MCF 10A (cell line): ENCODE measurements around the gene TOMM40L. TPM values are rescaled to one million over a fixed set of nuclear protein-coding genes. Genes with fewer than 3 reads are reported as not detected.

Experiments
- BruUV-seq: library from RNA; stranded (reverse); fragments of 400-500 nt; replicated peaks from 2 replicates; lab custom pipeline; 2021; lab: Mats Ljungman, UMichigan
- CTCF ChIA-PET: fragments of 300-600 bp; sonication (Branson Sonifier 250); formaldehyde crosslinking; extraction: SDS; loops from one replicate; lab custom pipeline; 2021; ENCODE audit warnings: antibody characterized with exemption, inconsistent platforms; lab: Yijun Ruan, JAX
- POLR2A ChIA-PET: fragments of 300-600, 350-650 bp; sonication (Branson Sonifier 250); formaldehyde crosslinking; extraction: SDS; loops from one replicate; lab custom pipeline; 2020; ENCODE audit warnings: antibody characterized with exemption, inconsistent platforms; lab: Yijun Ruan, JAX
- DNase-seq: peaks from one replicate; pipeline ENCODE4 v3.0.0-alpha.2; 2018; ENCODE audit not compliant: unreplicated experiment
- H3K27ac Mint-ChIP-seq: one replicate; pipeline ENCODE4 v1.8.0; 2022; ENCODE audit warnings: mild to moderate bottlenecking, low read depth, mixed read lengths; ENCODE audit not compliant: unreplicated experiment
- H3K27me3 Mint-ChIP-seq: one replicate; pipeline ENCODE4 v1.8.0; 2022; ENCODE audit warnings: mixed read lengths; ENCODE audit not compliant: insufficient read depth, unreplicated experiment
- H3K36me3 Mint-ChIP-seq: one replicate; pipeline ENCODE4 v1.8.0; 2022; ENCODE audit warnings: mild to moderate bottlenecking, moderate library complexity, mixed read lengths; ENCODE audit not compliant: insufficient read depth, unreplicated experiment
- H3K4me1 Mint-ChIP-seq: one replicate; pipeline ENCODE4 v1.8.0; 2022; ENCODE audit warnings: mixed read lengths; ENCODE audit not compliant: insufficient read depth, unreplicated experiment
- H3K4me3 Mint-ChIP-seq: one replicate; pipeline ENCODE4 v1.8.0; 2022; ENCODE audit warnings: mild to moderate bottlenecking, moderate library complexity, mixed read lengths; ENCODE audit not compliant: unreplicated experiment
- H3K9me3 Mint-ChIP-seq: one replicate; pipeline ENCODE4 v1.8.0; 2022; ENCODE audit warnings: mixed read lengths; ENCODE audit not compliant: unreplicated experiment
- intact Hi-C: fragments of 100-400 bp; cut with micrococcal nuclease; formaldehyde crosslinking; loops from 2 replicates; pipeline ENCODE4 v1.14.1; 2022
- total RNA-seq: library from RNA; stranded (reverse); gene quantifications from 2 replicates; pipeline ENCODE4 v1.2.3, GENCODE V29; 2022
- TF ChIP-seq, protein P1 (sequence below): fragments of 200-600 bp; IDR thresholded peaks from one replicate; pipeline ENCODE4 v1.8.0; 2022; ENCODE audit warnings: antibody characterized with exemption, mild to moderate bottlenecking; ENCODE audit not compliant: unreplicated experiment

TOMM40L gene
- total RNA-seq, 1 experiment from 2014 or later: 12.3 TPM

- peak overlapping the region; percentile 90 for H3K4me3 Mint-ChIP-seq
- H3K4me1 Mint-ChIP-seq: peaks cover 22% of the 10 kb centered on the region
- BruUV-seq: no TSS peak
- no peaks in the 10 kb centered on the region for H3K9me3 Mint-ChIP-seq
- POLR2A ChIA-PET: interaction anchor here (0.6 to 6.8 kb wide), 7 partner anchors 8 to 155 kb away, joined by 3 to 81 read pairs (median 4); partner anchors contain the start of genes CFAP126, NDUFS2 and SDHC
- no peak for DNase-seq
- no peak overlapping the region for H3K27ac Mint-ChIP-seq
- intact Hi-C loops: loop anchor here (10.0 kb wide), 1 partner anchor 507 kb away; no protein-coding TSS in a partner anchor
- CTCF ChIA-PET: interaction anchor here (0.5 to 18.5 kb wide), 32 partner anchors 11 to 1152 kb away, joined by 3 to 444 read pairs (median 10); partner anchors contain the start of genes ADAMTS4, CFAP126, FCER1G and NDUFS2
- no peaks in the 10 kb centered on the region for H3K27me3 Mint-ChIP-seq
- TF ChIP-seq, protein P1, sequence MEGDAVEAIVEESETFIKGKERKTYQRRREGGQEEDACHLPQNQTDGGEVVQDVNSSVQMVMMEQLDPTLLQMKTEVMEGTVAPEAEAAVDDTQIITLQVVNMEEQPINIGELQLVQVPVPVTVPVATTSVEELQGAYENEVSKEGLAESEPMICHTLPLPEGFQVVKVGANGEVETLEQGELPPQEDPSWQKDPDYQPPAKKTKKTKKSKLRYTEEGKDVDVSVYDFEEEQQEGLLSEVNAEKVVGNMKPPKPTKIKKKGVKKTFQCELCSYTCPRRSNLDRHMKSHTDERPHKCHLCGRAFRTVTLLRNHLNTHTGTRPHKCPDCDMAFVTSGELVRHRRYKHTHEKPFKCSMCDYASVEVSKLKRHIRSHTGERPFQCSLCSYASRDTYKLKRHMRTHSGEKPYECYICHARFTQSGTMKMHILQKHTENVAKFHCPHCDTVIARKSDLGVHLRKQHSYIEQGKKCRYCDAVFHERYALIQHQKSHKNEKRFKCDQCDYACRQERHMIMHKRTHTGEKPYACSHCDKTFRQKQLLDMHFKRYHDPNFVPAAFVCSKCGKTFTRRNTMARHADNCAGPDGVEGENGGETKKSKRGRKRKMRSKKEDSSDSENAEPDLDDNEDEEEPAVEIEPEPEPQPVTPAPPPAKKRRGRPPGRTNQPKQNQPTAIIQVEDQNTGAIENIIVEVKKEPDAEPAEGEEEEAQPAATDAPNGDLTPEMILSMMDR: no peak
- H3K36me3 Mint-ChIP-seq: peaks cover 29% of the 10 kb centered on the region
Observed at GRCh38 chr1:161228032-161228431, 2.2 kb downstream of the TOMM40L start.

DNA sequence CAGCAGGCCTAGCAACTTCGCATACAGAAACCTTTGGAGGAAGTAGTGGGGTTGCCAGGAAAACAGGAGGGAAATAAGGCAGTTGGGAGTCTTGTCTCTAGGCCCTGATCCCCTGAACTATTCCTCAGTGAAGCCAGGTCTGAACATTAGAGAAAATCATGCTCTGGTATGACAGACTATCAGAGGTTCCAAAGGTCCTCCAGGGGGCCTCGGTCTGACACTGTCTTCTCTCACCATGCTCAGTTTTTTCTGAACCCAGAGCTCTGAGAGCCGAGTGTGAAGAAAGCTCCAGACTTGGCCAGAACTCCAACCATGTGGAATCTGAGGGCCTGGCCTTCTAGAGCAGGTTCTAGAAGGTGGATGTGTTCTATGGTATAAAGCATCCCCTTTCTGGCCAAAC, 4.0 kb downstream of the TOMM40L start:
- intact Hi-C loops: loop anchor here (10.0 kb wide), 1 partner anchor 505 kb away; no protein-coding TSS in a partner anchor
- POLR2A ChIA-PET: interaction anchor here (1.0 to 6.8 kb wide), 6 partner anchors 8 to 160 kb away, joined by 3 to 61 read pairs (median 3); partner anchors contain the start of genes NDUFS2, NR1I3 and SDHC
- DNase-seq: peak; percentile 28
- no TSS peak for BruUV-seq
- TF ChIP-seq, protein P1: no peak
- H3K4me3 Mint-ChIP-seq: no peak overlapping the region
- no peaks in the 10 kb centered on the region for H3K9me3 Mint-ChIP-seq
- H3K27me3 Mint-ChIP-seq: no peaks in the 10 kb centered on the region
- peaks cover 22% of the 10 kb centered on the region for H3K4me1 Mint-ChIP-seq
- H3K36me3 Mint-ChIP-seq: peaks cover 29% of the 10 kb centered on the region
- CTCF ChIA-PET: interaction anchor here (0.6 to 18.5 kb wide), 15 partner anchors 9 to 564 kb away, joined by 3 to 444 read pairs (median 12); partner anchors contain the start of genes CFAP126, NDUFS2, NR1I3 and SDHC
- no peak overlapping the region for H3K27ac Mint-ChIP-seq

- POLR2A ChIA-PET: interaction anchor here (1.0 to 1.1 kb wide), 2 partner anchors 28 to 83 kb away, joined by 3 to 6 read pairs; partner anchors contain the start of genes NDUFS2 and SDHC
- TF ChIP-seq, protein P1: no peak
- no peaks in the 10 kb centered on the region for H3K27me3 Mint-ChIP-seq
- H3K9me3 Mint-ChIP-seq: no peaks in the 10 kb centered on the region
- H3K4me1 Mint-ChIP-seq: peaks cover 18% of the 10 kb centered on the region
- H3K27ac Mint-ChIP-seq: no peak overlapping the region
- H3K4me3 Mint-ChIP-seq: no peak overlapping the region
- DNase-seq: no peak
- intact Hi-C loops: no loop called here
- H3K36me3 Mint-ChIP-seq: peaks cover 29% of the 10 kb centered on the region
- no TSS peak for BruUV-seq
- CTCF ChIA-PET: interaction anchor here (0.6 to 18.5 kb wide), 15 partner anchors 9 to 1152 kb away, joined by 3 to 444 read pairs (median 5); partner anchors contain the start of genes NDUFS2 and NR1I3
Observed at GRCh38 chr1:161230762-161231161, 4.9 kb downstream of the TOMM40L start.

DNA sequence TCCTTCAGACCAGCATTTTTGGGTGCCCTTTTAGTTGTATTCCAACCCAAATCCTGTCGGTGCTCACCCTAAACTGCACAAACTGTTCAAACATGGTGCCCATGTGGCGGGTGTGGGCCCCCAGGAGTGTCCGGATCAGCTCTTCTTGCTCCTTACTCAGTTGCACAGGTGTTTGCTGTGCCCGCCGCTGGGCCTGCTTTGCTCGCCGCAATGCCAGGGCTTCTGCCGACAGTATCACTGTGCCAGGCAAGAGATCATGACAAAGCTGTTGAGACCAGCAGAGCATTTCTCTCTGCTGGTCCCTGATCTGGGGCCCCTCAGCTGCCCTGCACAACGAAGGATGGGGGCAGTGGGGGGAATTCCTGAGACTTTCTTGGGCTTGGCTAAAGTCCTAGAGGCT, 7.2 kb downstream of the TOMM40L start:
- intact Hi-C loops: no loop called here
- no peak overlapping the region for H3K27ac Mint-ChIP-seq
- ChIA-PET CTCF (interaction anchor here (0.9 to 18.5 kb wide), 9 partner anchors 12 to 281 kb away, joined by 3 to 444 read pairs (median 8); partner anchors contain the start of gene NDUFS2), POLR2A (no interaction called here)
- H3K27me3 Mint-ChIP-seq: no peaks in the 10 kb centered on the region
- BruUV-seq: no TSS peak
- peaks cover 2% of the 10 kb centered on the region for H3K4me1 Mint-ChIP-seq
- peaks cover 36% of the 10 kb centered on the region for H3K36me3 Mint-ChIP-seq
- H3K9me3 Mint-ChIP-seq: no peaks in the 10 kb centered on the region
- TF ChIP-seq, protein P1: no peak
- no peak overlapping the region for H3K4me3 Mint-ChIP-seq
- DNase-seq: no peak
